HTERT RPE-1 (cell line): ENCODE data around the gene IL18BP.

Experiments
- in situ Hi-C: fragments of 300-500 bp; cut with MboI; formaldehyde crosslinking; loops from 4 replicates; pipeline ENCODE4 v1.14.3; 2020; ENCODE audit warnings: low sequenced_read_pairs

IL18BP gene

GRCh38 chr11:71996517-71996916 is 2.2 kb upstream of the IL18BP start:
- in situ Hi-C loops = no loop called here

- in situ Hi-C loops = no loop called here
Measured at GRCh38 chr11:71996946-71997345, 1.8 kb upstream of the IL18BP start.

GRCh38 chr11:71997594-71997993 is 1.1 kb upstream of the IL18BP start:
- in situ Hi-C loops = no loop called here

GRCh38 chr11:71998061-71998460 is 648 bp upstream of the IL18BP start:
- in situ Hi-C loops = no loop called here

GRCh38 chr11:71999362-71999761 is 653 bp downstream of the IL18BP start:
- in situ Hi-C loops = no loop called here

GRCh38 chr11:71999798-72000197 is 1.1 kb downstream of the IL18BP start:
- in situ Hi-C loops = no loop called here

GRCh38 chr11:72000202-72000867 is 1.6 kb downstream of the IL18BP start:
- in situ Hi-C loops = no loop called here

GRCh38 chr11:72001285-72001684 is 2.6 kb downstream of the IL18BP start:
- in situ Hi-C loops = no loop called here

GRCh38 chr11:72001834-72002591 is 3.3 kb downstream of the IL18BP start:
- in situ Hi-C loops = no loop called here

GRCh38 chr11:72002841-72003775 is 4.4 kb downstream of the IL18BP start:
- in situ Hi-C loops = no loop called here

- in situ Hi-C loops = no loop called here
Measured at GRCh38 chr11:72003776-72004171, 5.1 kb downstream of the IL18BP start.

GRCh38 chr11:72004515-72005346 is 6.0 kb downstream of the IL18BP start:
- in situ Hi-C loops = no loop called here

- in situ Hi-C loops = no loop called here
Measured at GRCh38 chr11:72005347-72006260, 6.9 kb downstream of the IL18BP start.

GRCh38 chr11:72006309-72007088 is 7.8 kb downstream of the IL18BP start:
- in situ Hi-C loops = no loop called here

GRCh38 chr11:72007089-72007476 is 8.4 kb downstream of the IL18BP start:
- in situ Hi-C loops = no loop called here

GRCh38 chr11:72007587-72007986 is 8.9 kb downstream of the IL18BP start:
- in situ Hi-C loops = no loop called here

- in situ Hi-C loops = no loop called here
Measured at GRCh38 chr11:72008728-72009127, 10.0 kb downstream of the IL18BP start.

- in situ Hi-C loops = no loop called here
Measured at GRCh38 chr11:72009156-72009555, 10.4 kb downstream of the IL18BP start.
